Activated T-helper 2 cell treated with anti-CD3 and anti-CD28 coated beads, Interferon-gamma antibody, Interleukin-2, Interleukin-4, amounts not matched to agents 10 μg/mL and 5 μg/mL and 100 μg/mL, durations not matched to agents 14 hours and 24 hours and 36 hours (primary cell): Measurements from ENCODE around the gene AUTS2. TPM values are rescaled to one million over a fixed set of nuclear protein-coding genes. Genes with fewer than 3 reads are reported as not detected.

Source experiments
- DNase-seq: peaks from one replicate; pipeline ENCODE4 v3.0.0; 2021; ENCODE audit warnings: low spot score
- H3K27ac Mint-ChIP-seq: one replicate; pipeline ENCODE4 v1.8.0; 2021; ENCODE audit warnings: mixed read lengths
- H3K27me3 Mint-ChIP-seq: one replicate; pipeline ENCODE4 v1.8.0; 2021; ENCODE audit warnings: low read depth, mixed read lengths
- H3K36me3 Mint-ChIP-seq: one replicate; pipeline ENCODE4 v1.8.0; 2021; ENCODE audit warnings: low read depth, mixed read lengths
- H3K4me1 Mint-ChIP-seq: one replicate; pipeline ENCODE4 v1.8.0; 2021; ENCODE audit warnings: low read depth, mixed read lengths
- H3K4me3 Mint-ChIP-seq: one replicate; pipeline ENCODE4 v1.8.0; 2021; ENCODE audit warnings: low read depth, mild to moderate bottlenecking, moderate library complexity, mixed read lengths
- H3K9me3 Mint-ChIP-seq: one replicate; pipeline ENCODE4 v1.8.0; 2021; ENCODE audit warnings: mixed read lengths
- intact Hi-C: fragments of 100-400 bp; cut with micrococcal nuclease; formaldehyde crosslinking; loops from one replicate; pipeline ENCODE4 v1.15.1; 2023
- total RNA-seq: library from RNA; stranded (reverse); gene quantifications from 2 replicates; pipeline ENCODE4 v1.2.3, GENCODE V29; 2022

The AUTS2 gene
- total RNA-seq, 1 donor from 2014 or later = 1.1 TPM

- Mint-ChIP-seq H3K36me3 (no peaks in the 10 kb centered on the region), H3K4me1 (no peaks in the 10 kb centered on the region), H3K27me3 (no peaks in the 10 kb centered on the region), H3K9me3 (no peaks in the 10 kb centered on the region), H3K27ac (no peak overlapping the region), H3K4me3 (no peak overlapping the region)
- no peak for DNase-seq
- intact Hi-C loops = no loop called here
Observed at GRCh38 chr7:69879989-69880388, 281.7 kb downstream of the AUTS2 start.

- intact Hi-C loops = no loop called here
- Mint-ChIP-seq H3K4me1 (no peaks in the 10 kb centered on the region), H3K27ac (no peak overlapping the region), H3K36me3 (no peaks in the 10 kb centered on the region), H3K9me3 (no peaks in the 10 kb centered on the region), H3K4me3 (no peak overlapping the region), H3K27me3 (no peaks in the 10 kb centered on the region)
- no peak for DNase-seq
Observed at GRCh38 chr7:69880840-69881239, 282.6 kb downstream of the AUTS2 start.

- intact Hi-C loops = no loop called here
- H3K4me3 Mint-ChIP-seq = no peak overlapping the region
- H3K4me1 Mint-ChIP-seq = no peaks in the 10 kb centered on the region
- no peak overlapping the region for H3K27ac Mint-ChIP-seq
- no peaks in the 10 kb centered on the region for H3K36me3 Mint-ChIP-seq
- no peaks in the 10 kb centered on the region for H3K27me3 Mint-ChIP-seq
- no peak for DNase-seq
- H3K9me3 Mint-ChIP-seq = no peaks in the 10 kb centered on the region
Observed at GRCh38 chr7:69882269-69882668, 284.0 kb downstream of the AUTS2 start.

- no peaks in the 10 kb centered on the region for H3K4me1 Mint-ChIP-seq
- DNase-seq = no peak
- H3K27ac Mint-ChIP-seq = no peak overlapping the region
- H3K9me3 Mint-ChIP-seq = no peaks in the 10 kb centered on the region
- H3K27me3 Mint-ChIP-seq = no peaks in the 10 kb centered on the region
- no peaks in the 10 kb centered on the region for H3K36me3 Mint-ChIP-seq
- intact Hi-C loops = no loop called here
- H3K4me3 Mint-ChIP-seq = no peak overlapping the region
Observed at GRCh38 chr7:69883399-69883891, 285.2 kb downstream of the AUTS2 start.

GRCh38 chr7:69885431-69885830 is 287.2 kb downstream of the AUTS2 start:
- H3K9me3 Mint-ChIP-seq = no peaks in the 10 kb centered on the region
- H3K36me3 Mint-ChIP-seq = no peaks in the 10 kb centered on the region
- no peaks in the 10 kb centered on the region for H3K4me1 Mint-ChIP-seq
- H3K4me3 Mint-ChIP-seq = no peak overlapping the region
- no peaks in the 10 kb centered on the region for H3K27me3 Mint-ChIP-seq
- DNase-seq = no peak
- no peak overlapping the region for H3K27ac Mint-ChIP-seq
- intact Hi-C loops = no loop called here

- Mint-ChIP-seq H3K27ac (no peak overlapping the region), H3K27me3 (no peaks in the 10 kb centered on the region), H3K36me3 (no peaks in the 10 kb centered on the region), H3K9me3 (peaks cover 4% of the 10 kb centered on the region), H3K4me3 (no peak overlapping the region), H3K4me1 (no peaks in the 10 kb centered on the region)
- no peak for DNase-seq
- intact Hi-C loops = no loop called here
Observed at GRCh38 chr7:69889338-69889975, 291.2 kb downstream of the AUTS2 start.

- Mint-ChIP-seq H3K36me3 (no peaks in the 10 kb centered on the region), H3K27me3 (no peaks in the 10 kb centered on the region), H3K9me3 (peaks cover 4% of the 10 kb centered on the region), H3K4me3 (no peak overlapping the region), H3K4me1 (no peaks in the 10 kb centered on the region), H3K27ac (no peak overlapping the region)
- DNase-seq = no peak
- intact Hi-C loops = no loop called here
Observed at GRCh38 chr7:69889976-69890351, 291.7 kb downstream of the AUTS2 start.

GRCh38 chr7:69892790-69893189 is 294.5 kb downstream of the AUTS2 start:
- Mint-ChIP-seq H3K36me3 (no peaks in the 10 kb centered on the region), H3K9me3 (peaks cover 4% of the 10 kb centered on the region), H3K4me3 (no peak overlapping the region), H3K27ac (no peak overlapping the region), H3K4me1 (no peaks in the 10 kb centered on the region), H3K27me3 (no peaks in the 10 kb centered on the region)
- DNase-seq = no peak
- intact Hi-C loops = no loop called here

GRCh38 chr7:69893906-69894305 is 295.6 kb downstream of the AUTS2 start:
- no peak overlapping the region for H3K4me3 Mint-ChIP-seq
- no peak for DNase-seq
- H3K27me3 Mint-ChIP-seq = no peaks in the 10 kb centered on the region
- intact Hi-C loops = no loop called here
- no peaks in the 10 kb centered on the region for H3K4me1 Mint-ChIP-seq
- peaks cover 4% of the 10 kb centered on the region for H3K9me3 Mint-ChIP-seq
- no peaks in the 10 kb centered on the region for H3K36me3 Mint-ChIP-seq
- H3K27ac Mint-ChIP-seq = no peak overlapping the region

GRCh38 chr7:69895446-69895845 is 297.2 kb downstream of the AUTS2 start:
- no peak for DNase-seq
- Mint-ChIP-seq H3K4me3 (no peak overlapping the region), H3K27ac (no peak overlapping the region), H3K9me3 (peaks cover 4% of the 10 kb centered on the region), H3K27me3 (no peaks in the 10 kb centered on the region), H3K36me3 (no peaks in the 10 kb centered on the region), H3K4me1 (no peaks in the 10 kb centered on the region)
- intact Hi-C loops = no loop called here

GRCh38 chr7:69896121-69896520 is 297.8 kb downstream of the AUTS2 start:
- H3K27me3 Mint-ChIP-seq = no peaks in the 10 kb centered on the region
- no peak overlapping the region for H3K27ac Mint-ChIP-seq

GRCh38 chr7:69898189-69898588 is 299.9 kb downstream of the AUTS2 start:
- Mint-ChIP-seq H3K27me3 (no peaks in the 10 kb centered on the region), H3K4me1 (no peaks in the 10 kb centered on the region), H3K36me3 (no peaks in the 10 kb centered on the region), H3K4me3 (no peak overlapping the region), H3K9me3 (no peaks in the 10 kb centered on the region), H3K27ac (no peak overlapping the region)
- DNase-seq = no peak
- intact Hi-C loops = no loop called here

More at GRCh38 chr7:69896121-69896520, 297.8 kb downstream of the AUTS2 start:
- DNase-seq = no peak
- Mint-ChIP-seq H3K4me3 (no peak overlapping the region), H3K4me1 (no peaks in the 10 kb centered on the region), H3K9me3 (peaks cover 4% of the 10 kb centered on the region), H3K36me3 (no peaks in the 10 kb centered on the region)
- intact Hi-C loops = no loop called here

GRCh38 chr7:69903410-69903809 is 305.1 kb downstream of the AUTS2 start:
- H3K27me3 Mint-ChIP-seq = no peaks in the 10 kb centered on the region
- H3K9me3 Mint-ChIP-seq = no peaks in the 10 kb centered on the region
- DNase-seq = no peak
- no peaks in the 10 kb centered on the region for H3K36me3 Mint-ChIP-seq
- H3K4me1 Mint-ChIP-seq = no peaks in the 10 kb centered on the region
- no peak overlapping the region for H3K27ac Mint-ChIP-seq
- intact Hi-C loops = no loop called here
- no peak overlapping the region for H3K4me3 Mint-ChIP-seq
